GM12872 (cell line): ENCODE data around the gene APOL3.

Source experiments
- CTCF ChIP-seq: IDR thresholded peaks from 3 replicates; pipeline ENCODE4 v1.5.1; 2011; ENCODE audit warnings: low read depth, mild to moderate bottlenecking, low read length, moderate library complexity; ENCODE audit not compliant: insufficient read depth

The APOL3 gene

DNA sequence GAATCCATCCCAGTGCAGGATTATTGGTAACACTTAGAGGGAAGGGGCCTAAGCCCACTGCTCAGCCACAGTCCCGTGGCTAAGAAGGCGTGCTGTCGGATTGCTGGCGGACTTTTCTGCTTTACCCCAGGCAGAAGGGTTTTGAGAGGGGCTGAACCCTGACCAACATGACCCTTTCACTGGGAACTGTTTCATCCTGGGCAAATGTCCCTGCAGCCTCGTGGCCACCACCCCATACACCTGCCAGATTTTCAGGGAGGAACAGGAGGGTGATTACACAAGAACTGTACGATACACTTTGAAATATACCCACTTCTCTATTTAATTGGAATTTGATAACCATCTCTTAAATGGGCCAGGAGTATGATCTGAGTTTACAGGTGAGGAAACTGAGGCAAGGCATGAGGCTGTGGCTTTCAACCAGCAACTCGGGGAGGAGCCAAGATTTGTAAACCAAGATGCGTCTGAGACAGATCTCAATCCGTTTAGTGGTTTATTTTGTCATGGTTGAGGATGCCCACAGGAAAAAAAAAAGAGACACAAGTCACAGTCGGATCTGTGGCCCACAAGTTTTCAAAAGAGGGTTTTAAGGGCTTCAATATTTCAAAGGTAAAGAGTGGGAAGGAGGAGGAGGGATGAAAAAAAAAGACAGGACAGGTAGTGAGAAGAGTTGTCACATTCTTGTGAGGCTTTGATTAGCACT, 6.1 kb upstream of the APOL3 start:
- no peak for TF ChIP-seq CTCF

DNA sequence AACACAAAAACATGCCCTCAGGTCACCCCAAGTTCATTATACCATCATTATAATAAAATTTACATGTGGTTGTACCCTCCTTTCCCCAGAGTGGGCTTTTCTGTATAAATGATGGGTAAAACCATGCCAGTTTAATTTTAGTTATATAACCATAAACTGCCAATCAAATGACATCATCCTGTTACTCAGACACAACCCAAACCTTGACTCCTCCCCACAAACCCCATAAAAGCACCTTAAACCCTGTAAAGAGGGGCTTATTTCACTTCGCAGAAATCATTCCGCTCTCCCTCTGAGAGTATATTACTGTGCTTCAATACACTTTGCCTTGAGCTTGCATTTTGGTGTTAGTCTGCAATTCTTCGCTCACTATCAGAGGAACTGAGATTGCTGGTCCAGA, 5.5 kb upstream of the APOL3 start:
- TF ChIP-seq CTCF: no peak

DNA sequence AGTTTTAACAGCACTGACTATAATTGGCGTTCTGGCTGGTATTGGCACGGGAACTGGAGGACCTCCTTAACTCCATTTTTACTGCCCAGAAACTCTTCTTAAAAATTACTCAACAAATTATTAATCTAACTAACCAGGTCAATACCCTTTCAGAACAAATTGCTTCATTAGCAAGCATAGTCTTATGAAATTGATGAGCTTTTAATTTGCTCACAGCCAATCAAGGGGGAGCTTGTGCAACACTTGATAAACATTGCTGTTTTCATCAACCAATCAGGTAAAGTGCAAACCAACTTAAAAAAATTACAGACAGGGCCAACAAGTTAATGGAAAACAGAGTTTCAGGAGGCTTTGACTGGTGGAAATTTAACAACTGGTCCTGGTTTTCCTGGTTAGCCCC, 4.6 kb upstream of the APOL3 start:
- TF ChIP-seq CTCF: no peak

- TF ChIP-seq CTCF: no peak
Observed at GRCh38 chr22:36164621-36165020, 4.1 kb upstream of the APOL3 start.

GRCh38 chr22:36163497-36163896, 2.9 kb upstream of the APOL3 start:
- TF ChIP-seq CTCF: no peak

GRCh38 chr22:36162127-36163034, 1.8 kb upstream of the APOL3 start:
- TF ChIP-seq CTCF: no peak

DNA sequence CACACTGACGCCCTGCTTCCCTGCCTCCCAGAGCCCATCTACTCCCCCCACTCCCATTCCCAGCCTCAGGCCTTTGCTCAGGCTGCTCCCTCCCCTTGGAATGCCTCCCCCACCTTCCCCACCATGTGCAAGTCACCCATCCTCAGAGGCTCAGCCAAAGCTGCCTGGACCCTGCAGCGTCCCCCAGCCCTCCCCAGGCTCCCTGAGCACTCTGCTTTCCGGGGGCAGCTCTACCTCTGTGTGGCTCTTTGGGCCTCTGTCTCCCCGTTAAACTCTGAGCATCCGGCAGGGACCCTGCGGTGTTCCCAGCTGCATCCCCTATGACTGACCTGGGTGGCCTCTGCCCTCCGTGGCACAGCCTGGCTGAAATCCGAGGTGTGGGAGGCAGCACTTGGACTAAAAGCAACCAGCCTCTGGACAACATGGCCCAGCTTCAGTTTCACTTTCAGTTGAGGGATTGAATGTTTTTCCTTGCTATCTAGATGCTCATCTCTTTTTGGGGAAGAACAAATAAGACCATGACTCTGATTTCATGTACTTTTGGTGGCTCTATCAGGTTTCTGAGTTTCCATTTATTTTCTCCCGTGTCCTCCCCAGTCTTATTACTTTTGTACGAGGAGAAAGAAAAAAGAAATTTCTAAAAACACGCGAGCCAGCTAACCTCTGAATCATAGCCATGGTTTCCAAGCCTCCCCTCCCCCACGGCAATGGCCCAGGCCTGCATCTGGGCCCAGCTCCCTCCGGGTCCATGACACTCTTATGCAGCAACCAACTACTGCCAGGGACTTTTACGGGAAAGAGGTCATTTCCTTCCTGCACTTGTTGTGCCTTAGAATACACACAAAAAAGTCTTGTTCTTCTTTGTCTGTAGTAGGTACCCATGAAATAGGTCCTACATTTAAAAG, 3.8 kb downstream of the APOL3 start:
- TF ChIP-seq CTCF: no peak
